ENCODE data around the gene OR4C45.
"Not testable (repeated sequence)": the region's sequence is repeated elsewhere in the genome, so short reads cannot be mapped to it uniquely, and the experiment has no call there.

The OR4C45 gene

GRCh38 chr11:50032574-50032973 is at the start of gene OR4C45:
TSS of gene OR4C45 (plus strand) at chr11:50032874.
- no peak for DNase-seq (ENCODE audit: low spot score)

- peak; percentile 49 for DNase-seq (ENCODE audit: low spot score)
Measured at GRCh38 chr11:49995565-49995964, 37.1 kb upstream of the OR4C45 start.

- no peak for DNase-seq (ENCODE audit: low spot score)
Measured at GRCh38 chr11:50030193-50030592, 2.5 kb upstream of the OR4C45 start.

GRCh38 chr11:50036239-50036638 is 3.6 kb downstream of the OR4C45 start:
- not testable (repeated sequence) for DNase-seq (ENCODE audit: low spot score)

GRCh38 chr11:50037251-50037650 is 4.6 kb downstream of the OR4C45 start:
- no peak for DNase-seq (ENCODE audit: low spot score)

GRCh38 chr11:50044647-50045046 is 12.0 kb downstream of the OR4C45 start:
- DNase-seq (ENCODE audit: low spot score) = no peak

GRCh38 chr11:50063056-50063455 is 30.4 kb downstream of the OR4C45 start:
- not testable (repeated sequence) for DNase-seq (ENCODE audit: low spot score)

GRCh38 chr11:50070389-50070788 is 37.7 kb downstream of the OR4C45 start:
- no peak for DNase-seq (ENCODE audit: low spot score)

GRCh38 chr11:50071584-50072225 is 39.0 kb downstream of the OR4C45 start:
- DNase-seq (ENCODE audit: low spot score) = no peak

- no peak for DNase-seq (ENCODE audit: low spot score)
Measured at GRCh38 chr11:50072226-50073112, 39.8 kb downstream of the OR4C45 start.

- no peak for DNase-seq (ENCODE audit: low spot score)
Measured at GRCh38 chr11:50073113-50074105, 40.7 kb downstream of the OR4C45 start.

GRCh38 chr11:50074161-50074560 is 41.5 kb downstream of the OR4C45 start:
- no peak for DNase-seq (ENCODE audit: low spot score)

GRCh38 chr11:50075856-50076255 is 43.2 kb downstream of the OR4C45 start:
- DNase-seq (ENCODE audit: low spot score) = no peak

- DNase-seq (ENCODE audit: low spot score) = no peak
Measured at GRCh38 chr11:50077526-50077925, 44.9 kb downstream of the OR4C45 start.

GRCh38 chr11:50078001-50078400 is 45.3 kb downstream of the OR4C45 start:
- DNase-seq (ENCODE audit: low spot score) = no peak

GRCh38 chr11:50078946-50079345 is 46.3 kb downstream of the OR4C45 start:
- not testable (repeated sequence) for DNase-seq (ENCODE audit: low spot score)

- DNase-seq (ENCODE audit: low spot score) = no peak
Measured at GRCh38 chr11:50080256-50080655, 47.6 kb downstream of the OR4C45 start.
